Iris pigment epithelial cell (primary cell): Measurements from ENCODE around the gene TMEM255B.
A peak's percentile ranks its signal among the peaks of the same experiment; 100 is the strongest.
"Not testable (repeated sequence)": the region's sequence is repeated elsewhere in the genome, so short reads cannot be mapped to it uniquely, and the experiment has no call there.

Experiments used
- DNase-seq: peaks from one replicate; pipeline ENCODE4 v3.0.0-alpha.2; 2011; ENCODE audit warnings: low read depth

Gene TMEM255B

DNA sequence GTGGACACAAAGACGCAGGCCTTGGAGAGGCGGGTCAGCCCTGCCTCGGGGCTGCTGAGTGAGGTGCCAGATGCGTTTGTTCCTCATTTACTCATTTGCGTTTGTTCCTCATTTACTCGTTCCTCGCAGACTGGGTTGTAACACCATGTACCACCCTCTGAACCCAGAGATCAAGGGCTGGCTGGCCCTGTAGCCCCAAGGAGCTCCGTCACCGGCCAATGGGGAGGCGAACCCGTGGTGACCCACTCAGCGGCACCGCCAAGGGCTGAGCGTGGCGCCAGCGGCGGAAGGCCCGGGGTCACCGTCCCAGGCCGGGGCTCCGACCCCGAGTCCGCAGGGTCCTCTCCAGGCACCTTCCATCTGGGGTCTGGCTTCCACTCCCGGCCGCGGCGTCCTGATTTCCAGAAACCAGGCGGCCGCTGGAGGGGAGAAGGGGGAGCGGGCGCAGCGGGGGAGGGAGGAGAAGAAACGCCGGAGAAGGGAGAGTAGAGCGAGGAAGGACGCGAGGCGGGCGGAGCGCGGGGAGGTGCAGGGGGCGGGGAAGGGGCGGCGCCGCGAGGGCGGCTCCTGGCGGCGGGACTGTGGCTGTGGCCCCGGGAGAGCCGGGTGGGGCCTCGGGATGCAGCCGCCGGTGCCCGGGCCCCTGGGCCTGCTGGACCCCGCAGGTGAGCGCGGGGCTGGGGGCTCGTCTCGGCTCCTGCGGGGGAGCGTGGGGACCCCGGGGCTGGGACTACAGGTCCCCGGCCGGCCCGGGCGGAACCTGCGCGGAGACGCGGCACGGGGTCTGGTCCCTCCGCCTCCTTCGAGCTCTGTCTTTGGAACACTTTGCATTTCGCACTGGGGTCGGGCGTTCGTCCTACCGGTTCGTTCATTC, at the start of gene TMEM255B:
TSS of gene TMEM255B (plus strand) at position 576 of the 874 bp plus-strand sequence. CDS start at position 620, 44 bp downstream.
- peak; percentile 74 for DNase-seq

DNA sequence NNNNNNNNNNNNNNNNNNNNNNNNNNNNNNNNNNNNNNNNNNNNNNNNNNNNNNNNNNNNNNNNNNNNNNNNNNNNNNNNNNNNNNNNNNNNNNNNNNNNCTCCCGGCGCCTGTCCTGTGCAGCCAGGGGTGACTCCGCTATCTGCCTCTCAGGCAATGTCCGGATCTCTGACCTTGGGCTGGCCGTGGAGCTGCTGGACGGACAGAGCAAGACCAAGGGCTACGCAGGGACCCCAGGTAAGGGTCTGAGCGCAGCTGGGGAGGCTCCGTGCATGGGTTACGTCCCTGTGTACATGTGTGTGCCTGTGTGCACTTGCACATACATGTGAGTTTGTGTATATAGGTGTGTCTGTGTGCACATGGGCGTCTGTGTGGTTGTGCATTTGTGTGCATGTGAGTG, 36.1 kb upstream of the TMEM255B start:
- DNase-seq: no peak

DNA sequence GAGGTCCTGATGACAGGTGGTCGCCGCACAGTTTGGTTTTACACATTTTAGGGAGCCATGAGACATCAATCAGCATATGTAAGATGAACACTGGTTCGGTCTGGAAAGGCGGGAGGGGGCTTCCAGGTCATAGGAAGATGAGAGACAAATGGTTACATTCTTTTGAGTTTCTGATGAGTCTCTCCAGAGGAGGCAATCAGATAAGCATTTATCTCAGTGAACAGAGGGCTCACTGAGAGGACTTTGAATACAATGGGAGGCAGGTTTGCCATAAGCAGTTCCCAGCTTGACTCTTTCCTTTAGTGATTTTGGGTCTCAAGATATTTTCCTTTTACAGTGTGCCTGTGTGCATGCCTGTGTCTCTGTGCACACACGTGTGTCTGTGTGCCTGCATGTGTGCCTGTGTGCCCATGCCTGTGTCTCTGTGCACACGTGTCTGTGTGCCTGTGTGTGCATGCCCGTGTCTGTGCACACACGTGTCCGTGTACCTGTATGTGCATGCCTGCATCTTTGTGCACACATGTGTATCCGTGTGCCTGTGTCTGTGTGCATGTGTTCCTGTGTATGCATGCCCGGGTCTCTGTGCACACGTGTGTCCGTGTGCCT, 35.5 kb upstream of the TMEM255B start:
- DNase-seq: no peak

DNA sequence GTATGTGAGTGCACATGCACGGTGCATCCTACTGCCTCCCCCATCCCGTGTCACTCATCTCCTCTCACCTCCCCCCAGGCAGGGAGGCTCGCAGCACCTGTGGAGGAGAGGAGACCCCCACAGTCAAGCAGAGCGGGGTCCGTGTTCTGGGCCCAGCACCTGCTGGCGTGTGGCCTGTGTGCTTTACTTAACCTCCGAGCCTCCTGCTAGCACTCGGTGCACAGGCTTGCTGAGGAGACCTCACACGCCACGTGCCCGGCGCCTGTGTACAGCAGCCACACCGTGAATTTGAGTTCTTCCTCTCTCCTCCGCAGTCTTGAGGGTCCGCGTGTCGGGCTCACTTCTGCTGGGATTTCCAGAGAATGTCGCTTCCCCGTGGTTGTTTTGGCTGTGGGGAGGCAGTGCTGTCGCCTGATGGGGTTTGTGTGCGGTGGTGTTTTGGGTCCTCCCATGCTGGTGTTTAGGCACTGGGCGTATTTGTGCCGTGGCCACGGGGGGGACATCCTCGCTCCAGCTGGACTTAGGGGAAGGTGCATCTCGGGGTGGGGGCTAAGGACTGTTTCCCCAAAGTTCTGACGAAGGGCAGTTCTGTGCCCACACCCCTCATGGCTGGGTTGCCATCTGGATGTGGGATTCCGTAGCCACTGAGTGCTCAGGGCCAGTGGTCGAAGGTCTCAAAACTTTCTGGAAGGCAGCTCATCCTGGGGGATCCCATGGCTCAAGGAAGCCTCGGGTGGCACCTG, 34.8 kb upstream of the TMEM255B start:
- no peak for DNase-seq

DNA sequence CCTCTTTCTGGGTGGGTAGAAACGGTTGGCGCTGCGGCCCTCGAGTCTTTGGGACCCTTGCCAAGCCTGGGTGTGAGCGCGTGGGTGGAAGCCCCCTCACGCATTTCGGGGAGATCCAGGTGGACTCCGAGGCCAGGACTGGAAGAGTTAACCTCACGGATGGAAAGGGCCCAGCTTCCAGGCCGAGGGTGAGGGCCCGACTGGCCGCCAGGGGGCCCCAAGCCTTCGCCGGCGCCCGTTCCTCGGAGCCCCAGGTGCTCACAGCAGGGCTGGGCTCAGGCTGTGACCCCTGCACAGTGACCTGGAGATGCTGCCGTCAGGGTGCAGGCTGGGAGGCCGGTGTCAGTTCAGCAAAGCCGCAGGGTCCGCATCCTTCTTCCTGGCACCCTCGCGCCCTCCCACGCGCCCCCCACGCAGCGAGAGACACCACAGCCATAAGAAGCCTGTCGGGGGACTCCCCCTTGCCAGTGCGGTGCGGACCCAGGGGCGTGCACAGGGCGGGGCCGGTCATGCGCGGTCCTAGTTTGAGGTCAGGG, 34.2 kb upstream of the TMEM255B start:
- DNase-seq: peak; percentile 60

DNA sequence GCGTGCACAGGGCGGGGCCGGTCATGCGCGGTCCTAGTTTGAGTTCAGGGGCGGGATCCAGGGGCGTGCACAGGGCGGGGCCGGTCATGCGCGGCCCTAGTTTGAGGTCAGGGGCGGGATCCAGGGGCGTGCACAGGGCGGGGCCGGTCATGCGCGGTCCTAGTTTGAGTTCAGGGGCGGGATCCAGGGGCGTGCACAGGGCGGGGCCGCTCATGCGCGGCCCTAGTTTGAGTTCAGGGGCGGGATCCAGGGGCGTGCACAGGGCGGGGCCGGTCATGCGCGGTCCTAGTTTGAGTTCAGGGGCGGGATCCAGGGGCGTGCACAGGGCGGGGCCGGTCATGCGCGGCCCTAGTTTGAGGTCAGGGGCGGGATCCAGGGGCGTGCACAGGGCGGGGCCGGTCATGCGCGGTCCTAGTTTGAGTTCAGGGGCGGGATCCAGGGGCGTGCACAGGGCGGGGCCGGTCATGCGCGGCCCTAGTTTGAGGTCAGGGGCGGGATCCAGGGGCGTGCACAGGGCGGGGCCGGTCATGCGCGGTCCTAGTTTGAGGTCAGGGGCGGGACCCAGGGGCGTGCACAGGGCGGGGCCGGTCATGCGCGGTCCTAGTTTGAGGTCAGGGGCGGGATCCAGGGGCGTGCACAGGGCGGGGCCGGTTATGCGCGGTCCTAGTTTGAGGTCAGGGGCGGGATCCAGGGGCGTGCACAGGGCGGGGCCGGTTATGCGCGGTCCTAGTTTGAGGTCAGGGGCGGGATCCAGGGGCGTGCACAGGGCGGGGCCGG, 33.5 kb upstream of the TMEM255B start:
- DNase-seq: not testable (repeated sequence)

- not testable (repeated sequence) for DNase-seq
Measured at GRCh38 chr13:113726106-113726821, 32.8 kb upstream of the TMEM255B start.

DNA sequence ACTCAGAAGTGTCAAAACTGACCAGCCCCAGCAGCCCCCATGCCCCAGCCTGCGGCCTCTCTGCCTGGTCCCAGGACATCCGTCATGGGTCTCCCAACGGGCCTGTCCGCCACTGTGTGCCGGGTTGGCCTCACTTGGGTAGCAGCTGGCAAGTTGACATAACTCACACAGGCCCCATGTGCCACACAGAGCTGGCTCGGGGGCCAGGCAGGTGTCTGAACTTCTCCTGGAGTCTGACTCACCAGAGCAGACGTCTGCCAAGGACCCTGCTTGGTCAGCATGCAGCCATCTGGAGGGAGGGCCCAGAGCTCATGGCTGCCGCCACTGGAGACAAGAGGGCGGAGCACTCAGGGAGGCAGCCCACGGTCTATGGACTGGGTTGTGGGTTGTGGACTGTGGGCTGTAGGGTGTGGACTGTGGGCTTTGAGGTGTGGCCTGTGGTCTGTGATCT, 32.0 kb upstream of the TMEM255B start:
- DNase-seq: peak; percentile 53

GRCh38 chr13:113728571-113729054, 30.4 kb upstream of the TMEM255B start:
- no peak for DNase-seq

DNA sequence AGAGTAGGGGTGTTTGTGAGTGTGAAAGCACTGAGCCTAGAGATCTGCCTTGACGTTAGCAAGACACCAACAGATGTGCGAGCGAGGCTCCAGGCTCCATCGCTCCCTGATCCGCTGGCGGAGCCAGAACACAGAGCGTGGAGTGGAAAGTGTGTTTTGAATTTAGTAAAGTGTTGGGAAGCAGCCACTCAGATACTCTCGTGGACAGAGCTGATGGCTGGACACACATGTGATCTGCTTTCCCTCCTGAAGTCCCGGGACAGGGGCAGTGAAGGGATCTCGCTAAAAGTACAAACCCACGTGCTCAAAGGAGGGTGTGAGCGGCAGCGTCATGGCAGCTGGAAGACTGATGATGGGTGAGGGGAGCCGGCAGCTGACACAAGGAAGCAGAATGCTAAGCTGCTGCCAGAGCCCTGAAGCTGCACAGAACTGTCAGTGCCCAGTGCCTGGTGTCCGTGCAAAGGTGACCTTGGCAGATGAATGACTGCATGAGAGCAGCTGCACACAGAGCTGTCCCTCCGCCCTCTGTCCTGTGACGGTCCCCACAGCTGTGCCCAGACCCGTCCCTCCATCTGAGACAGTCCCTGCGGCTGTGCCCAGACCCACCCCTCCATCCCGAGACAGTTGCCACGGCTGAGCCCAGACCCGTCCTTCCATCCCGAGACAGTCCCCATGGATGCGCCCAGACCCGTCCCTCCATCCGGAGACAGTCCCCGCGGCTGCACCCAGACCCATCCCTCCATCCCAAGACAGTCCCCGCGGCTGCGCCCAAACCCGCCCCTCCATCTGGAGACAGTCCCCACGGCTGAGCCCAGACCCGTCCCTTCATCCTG, 29.6 kb upstream of the TMEM255B start:
- no peak for DNase-seq

GRCh38 chr13:113730258-113730691, 28.8 kb upstream of the TMEM255B start:
- DNase-seq: no peak

GRCh38 chr13:113730831-113731191, 28.2 kb upstream of the TMEM255B start:
- DNase-seq: no peak

GRCh38 chr13:113731192-113732175, 27.5 kb upstream of the TMEM255B start:
- DNase-seq: no peak

DNA sequence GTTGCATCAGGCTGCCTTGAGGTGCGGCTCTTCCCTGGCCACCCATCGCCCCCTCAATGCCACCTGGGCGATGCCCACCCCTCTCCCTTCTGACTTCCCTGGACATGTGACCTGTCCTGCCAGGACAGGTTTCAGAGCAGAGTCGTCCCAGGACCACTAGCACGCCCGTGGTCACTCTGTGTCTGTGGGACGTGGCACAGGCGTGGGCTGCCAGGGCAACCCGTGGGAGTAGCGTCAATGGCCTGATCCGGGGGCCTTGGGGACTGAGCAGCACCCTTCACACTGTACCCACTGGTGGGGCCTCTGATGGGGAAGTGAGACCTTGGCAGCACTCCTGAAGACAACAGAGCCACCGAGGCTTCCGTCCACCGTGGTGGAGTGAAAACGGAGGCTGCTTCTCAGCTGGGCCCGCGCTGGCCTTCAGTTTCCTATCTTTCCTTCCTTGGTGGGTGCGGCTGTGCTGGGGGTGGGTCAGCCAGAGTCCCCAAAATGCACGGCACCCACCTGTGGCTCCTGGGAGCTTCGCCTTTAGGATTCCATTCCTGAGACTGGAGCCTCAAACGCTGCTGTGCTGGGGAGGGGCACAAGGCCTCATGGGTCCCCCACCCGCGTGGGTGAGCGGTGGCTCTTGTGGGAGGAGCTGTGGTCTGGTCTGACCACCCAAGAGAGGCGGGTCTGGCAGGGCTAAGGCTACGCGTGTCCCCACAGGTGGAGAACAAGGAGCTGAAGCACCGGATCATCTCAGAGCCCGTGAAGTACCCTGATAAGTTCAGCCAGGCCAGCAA, 26.7 kb upstream of the TMEM255B start:
- DNase-seq: no peak

DNA sequence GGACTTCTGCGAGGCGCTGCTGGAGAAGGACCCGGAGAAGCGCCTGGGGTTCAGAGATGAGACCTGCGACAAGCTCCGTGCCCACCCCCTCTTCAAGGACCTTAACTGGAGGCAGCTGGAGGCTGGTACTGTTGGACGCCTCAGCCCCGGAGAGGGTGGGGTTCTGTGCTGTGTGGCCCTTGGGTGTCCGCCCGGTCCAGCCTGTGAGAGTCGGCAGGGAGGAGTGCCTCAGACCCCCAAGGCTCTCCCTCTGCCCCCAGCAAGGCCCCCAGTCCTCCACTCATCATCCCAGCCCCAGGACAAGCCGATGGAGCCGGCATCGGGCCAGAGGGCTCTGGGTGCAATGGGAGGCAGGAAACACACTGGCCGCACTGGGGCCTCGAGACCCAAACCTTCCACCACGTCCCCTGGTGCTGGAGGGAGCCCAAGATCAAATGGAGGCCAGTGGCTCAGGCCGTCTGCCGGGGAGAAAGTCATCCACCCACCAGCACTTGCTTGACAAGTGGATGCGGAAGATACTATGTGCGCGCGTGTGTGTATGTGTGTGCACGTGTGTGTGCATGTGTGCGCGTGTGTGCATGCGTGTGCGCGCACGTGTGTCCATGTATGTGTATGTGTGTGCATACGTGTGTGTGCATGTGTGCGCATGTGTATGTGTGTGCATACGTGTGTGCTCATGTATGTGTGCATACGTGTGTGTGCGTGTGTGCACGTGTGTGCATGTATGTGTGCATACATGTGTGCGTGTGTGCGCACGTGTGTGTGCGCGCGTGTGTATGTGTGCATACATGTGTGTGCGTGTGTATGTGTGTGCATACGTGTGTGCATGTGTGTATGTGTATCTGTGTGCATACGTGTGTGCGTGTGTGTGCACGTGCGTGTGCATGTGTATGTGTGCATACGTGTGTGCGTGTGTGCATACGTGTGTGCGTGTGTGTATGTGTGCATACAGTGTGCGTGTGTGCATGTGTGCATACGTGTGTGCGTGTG, 25.8 kb upstream of the TMEM255B start:
- no peak for DNase-seq

DNA sequence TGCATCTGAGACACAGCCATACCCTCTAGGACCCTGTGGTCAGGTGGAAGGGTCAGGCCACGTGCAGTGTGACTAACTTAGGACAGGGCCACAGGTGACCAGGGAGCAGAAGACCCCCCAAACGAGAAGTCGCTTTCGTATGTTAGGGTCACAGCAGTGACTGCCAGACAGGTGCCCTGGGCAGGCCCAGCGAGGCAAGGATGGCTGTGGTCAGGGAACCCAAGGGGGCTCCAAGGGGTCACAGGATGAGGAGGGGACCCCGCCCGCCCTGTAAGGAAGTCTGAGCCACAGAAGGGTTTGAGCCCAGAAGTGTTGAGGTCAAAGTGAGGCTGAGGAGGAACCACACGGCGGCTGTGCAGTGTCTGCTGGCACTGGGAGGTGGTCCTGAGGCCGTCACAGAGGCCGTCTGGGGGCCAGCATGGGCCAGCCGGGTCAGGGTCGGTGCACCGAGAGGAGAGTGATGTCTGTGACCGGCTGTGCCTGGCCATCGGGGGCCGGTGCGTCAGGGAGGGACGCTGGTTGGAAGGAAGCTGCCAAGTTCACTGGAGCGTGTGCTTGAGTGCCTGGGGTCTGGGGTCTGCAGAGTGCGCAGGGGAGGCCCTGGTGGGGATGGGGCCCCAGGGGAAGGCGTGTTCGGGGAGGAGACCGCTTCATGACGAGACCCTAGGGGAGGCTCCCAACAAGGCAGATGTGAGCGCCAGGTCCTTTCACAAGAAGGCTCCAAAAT, 24.8 kb upstream of the TMEM255B start:
- DNase-seq: no peak
